Measurements from ENCODE around the gene UXT. TPM values are rescaled to one million over a fixed set of nuclear protein-coding genes. Genes with fewer than 3 reads are reported as not detected.
A peak's percentile ranks its signal among the peaks of the same experiment; 100 is the strongest.
"Not testable (repeated sequence)": the region's sequence is repeated elsewhere in the genome, so short reads cannot be mapped to it uniquely, and the experiment has no call there.

The UXT gene
- total RNA-seq = 100 to 1,000 TPM; 127 to 156 TPM

DNA sequence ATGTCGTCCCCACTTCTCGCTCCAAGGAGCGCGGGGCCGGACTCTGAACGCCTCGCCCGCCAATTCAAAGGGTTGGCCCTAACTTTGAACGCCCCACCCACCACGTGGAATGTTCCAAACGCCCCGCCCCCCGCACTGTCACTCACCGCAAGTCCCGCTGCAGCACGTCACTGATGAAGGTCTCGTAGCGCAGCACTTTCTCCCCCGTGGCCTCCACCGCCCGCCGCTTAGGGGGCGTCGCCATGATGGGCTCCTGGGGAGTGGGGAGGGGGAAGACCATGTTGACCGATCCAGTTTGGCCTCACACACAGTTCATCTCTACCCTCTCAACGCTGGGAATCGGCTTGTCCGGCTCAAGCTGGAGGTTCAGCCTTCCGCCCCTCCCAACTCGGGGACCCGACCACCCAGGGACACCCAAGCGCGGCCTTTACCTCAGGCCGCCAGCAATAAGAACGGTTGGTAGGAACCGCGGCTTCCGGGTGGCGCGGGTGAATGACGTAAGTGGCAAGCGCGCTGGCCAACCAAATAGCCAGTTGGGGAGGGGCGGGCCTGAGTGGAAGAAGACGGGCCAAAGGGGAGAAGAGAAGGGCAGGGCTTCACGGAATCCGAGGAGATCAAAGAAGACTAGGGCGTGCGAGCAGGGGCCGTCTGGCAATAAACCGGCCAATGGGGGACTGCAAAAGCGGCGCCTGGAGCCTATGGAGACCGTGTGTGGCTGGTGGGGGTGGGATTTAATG, at the start of gene UXT:
Gene UXT, minus strand, starts transcription at position 497 of the 737 bp plus-strand sequence. Its CDS starts 253 bp downstream, at position 244.
- Mint-ChIP-seq H3K27ac (peak within 1 kb of the TSS; percentile 97), H3K4me1 (peaks cover 7% of the 10 kb centered on the region), H3K27me3 (no peaks in the 10 kb centered on the region), H3K4me3 (peak within 1 kb of the TSS; percentile 91), H3K9me3 (peaks cover 4% of the 10 kb centered on the region), H3K36me3 (ENCODE audit: low read depth) (peaks cover 55% of the 10 kb centered on the region)
- peak; percentile 86 for ATAC-seq (replicated peaks)

GRCh38 chrX:47707031-47707780, 48.2 kb upstream of the UXT start:
- H3K9me3 Mint-ChIP-seq = no peaks in the 10 kb centered on the region
- ATAC-seq (replicated peaks) = no peak
- peaks cover 5% of the 10 kb centered on the region for H3K4me1 Mint-ChIP-seq
- H3K4me3 Mint-ChIP-seq = no peak overlapping the region
- H3K27ac Mint-ChIP-seq = no peak overlapping the region
- H3K27me3 Mint-ChIP-seq = peaks cover 11% of the 10 kb centered on the region
- no peaks in the 10 kb centered on the region for H3K36me3 Mint-ChIP-seq (ENCODE audit: low read depth)

- Mint-ChIP-seq H3K36me3 (ENCODE audit: low read depth) (no peaks in the 10 kb centered on the region), H3K9me3 (no peaks in the 10 kb centered on the region), H3K4me1 (peaks cover 5% of the 10 kb centered on the region), H3K27me3 (peaks cover 11% of the 10 kb centered on the region), H3K4me3 (no peak overlapping the region), H3K27ac (no peak overlapping the region)
- no peak for ATAC-seq (replicated peaks)
Observed at GRCh38 chrX:47706575-47706974, 47.6 kb upstream of the UXT start.

DNA sequence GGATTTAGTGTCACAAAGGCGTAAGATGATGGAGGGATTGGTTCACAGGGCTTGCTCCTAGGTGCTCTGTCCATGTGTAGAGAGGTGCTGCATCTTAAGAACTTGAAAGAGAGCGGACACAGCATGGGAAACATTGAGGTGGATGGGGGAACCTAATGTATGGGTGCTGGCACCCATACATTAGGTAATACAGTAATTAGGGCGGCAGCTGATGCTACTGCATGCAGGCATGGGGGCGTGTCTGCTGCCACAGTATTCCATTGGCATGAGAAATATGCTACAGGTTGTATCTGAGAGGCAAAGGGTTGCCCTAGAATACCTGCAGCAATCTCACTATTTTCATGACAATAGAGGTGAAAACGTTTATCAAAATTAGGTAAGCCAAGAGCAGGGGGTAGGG, 45.8 kb upstream of the UXT start:
- H3K9me3 Mint-ChIP-seq = no peaks in the 10 kb centered on the region
- H3K4me3 Mint-ChIP-seq = no peak overlapping the region
- H3K27ac Mint-ChIP-seq = no peak overlapping the region
- H3K27me3 Mint-ChIP-seq = peaks cover 11% of the 10 kb centered on the region
- no peaks in the 10 kb centered on the region for H3K36me3 Mint-ChIP-seq (ENCODE audit: low read depth)
- peaks cover 5% of the 10 kb centered on the region for H3K4me1 Mint-ChIP-seq
- ATAC-seq (replicated peaks) = no peak

DNA sequence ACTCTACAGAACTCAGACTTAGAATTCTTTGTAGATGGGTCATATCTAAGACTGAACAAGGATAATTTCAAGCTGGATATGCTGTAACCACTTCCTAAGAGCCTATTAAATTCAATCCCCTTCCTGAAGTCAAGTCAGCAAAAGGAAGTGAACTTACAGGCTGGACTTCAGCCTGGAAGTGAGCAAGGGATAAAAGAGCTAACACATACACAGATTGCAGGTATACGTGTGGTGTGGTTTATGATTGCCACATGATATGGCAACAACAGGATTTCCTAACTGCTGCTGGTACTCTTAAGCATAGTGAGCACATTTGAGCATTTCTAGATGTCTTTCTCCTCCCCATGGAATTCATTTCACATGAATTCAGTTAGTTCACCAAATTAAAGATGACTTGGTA, 38.2 kb upstream of the UXT start:
- no peaks in the 10 kb centered on the region for H3K36me3 Mint-ChIP-seq (ENCODE audit: low read depth)
- H3K4me3 Mint-ChIP-seq = no peak overlapping the region
- H3K27ac Mint-ChIP-seq = no peak overlapping the region
- H3K27me3 Mint-ChIP-seq = no peaks in the 10 kb centered on the region
- no peaks in the 10 kb centered on the region for H3K9me3 Mint-ChIP-seq
- ATAC-seq (replicated peaks) = no peak
- H3K4me1 Mint-ChIP-seq = no peaks in the 10 kb centered on the region

DNA sequence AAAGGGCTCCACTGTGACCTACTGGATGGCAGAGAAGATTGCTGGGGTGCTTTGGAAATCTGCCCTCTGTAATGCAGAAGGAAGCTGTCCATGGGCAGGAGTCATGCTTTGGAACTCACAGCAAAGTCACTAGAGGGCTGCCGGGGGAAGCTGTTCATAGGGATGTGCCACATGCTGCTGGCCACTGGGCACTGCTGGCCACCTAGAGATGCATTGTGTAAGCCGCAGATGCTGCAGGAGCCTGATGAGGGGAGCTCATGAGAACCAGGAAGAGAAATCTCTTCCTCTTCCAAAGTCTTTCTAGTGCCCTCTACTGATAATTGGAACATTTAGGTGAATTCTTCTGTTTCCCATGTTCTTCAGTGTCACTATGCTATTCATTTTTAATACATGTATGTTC, 31.2 kb upstream of the UXT start:
- Mint-ChIP-seq H3K4me3 (no peak overlapping the region), H3K36me3 (ENCODE audit: low read depth) (no peaks in the 10 kb centered on the region), H3K9me3 (no peaks in the 10 kb centered on the region), H3K27me3 (peaks cover 5% of the 10 kb centered on the region), H3K4me1 (no peaks in the 10 kb centered on the region), H3K27ac (no peak overlapping the region)
- ATAC-seq (replicated peaks) = no peak

DNA sequence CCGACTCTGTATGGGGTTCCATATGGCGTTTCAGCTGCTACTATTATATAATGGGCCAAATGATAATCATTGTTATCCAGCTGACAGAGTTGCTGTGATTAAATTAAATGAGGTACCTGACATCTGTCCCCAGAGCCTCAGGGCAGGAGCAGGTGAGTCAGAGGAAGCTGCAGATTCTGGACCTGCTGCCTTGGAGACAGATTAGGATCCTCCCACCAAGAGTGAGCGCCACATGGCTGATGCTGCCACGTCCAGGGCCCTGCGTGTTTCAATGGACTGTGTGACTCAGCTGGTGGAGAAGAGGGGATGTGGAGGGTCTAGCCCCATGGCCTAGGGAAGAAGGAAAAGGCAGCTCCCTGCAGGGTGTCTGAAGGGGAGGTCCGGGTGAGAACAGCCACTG, 28.3 kb upstream of the UXT start:
- Mint-ChIP-seq H3K4me1 (no peaks in the 10 kb centered on the region), H3K27me3 (peaks cover 11% of the 10 kb centered on the region), H3K36me3 (ENCODE audit: low read depth) (no peaks in the 10 kb centered on the region), H3K27ac (no peak overlapping the region), H3K4me3 (no peak overlapping the region), H3K9me3 (no peaks in the 10 kb centered on the region)
- ATAC-seq (replicated peaks) = no peak

GRCh38 chrX:47683829-47684205, 24.8 kb upstream of the UXT start:
- Mint-ChIP-seq H3K27ac (no peak overlapping the region), H3K4me1 (no peaks in the 10 kb centered on the region), H3K4me3 (no peak overlapping the region), H3K36me3 (ENCODE audit: low read depth) (no peaks in the 10 kb centered on the region), H3K27me3 (peaks cover 12% of the 10 kb centered on the region), H3K9me3 (no peaks in the 10 kb centered on the region)
- no peak for ATAC-seq (replicated peaks)

DNA sequence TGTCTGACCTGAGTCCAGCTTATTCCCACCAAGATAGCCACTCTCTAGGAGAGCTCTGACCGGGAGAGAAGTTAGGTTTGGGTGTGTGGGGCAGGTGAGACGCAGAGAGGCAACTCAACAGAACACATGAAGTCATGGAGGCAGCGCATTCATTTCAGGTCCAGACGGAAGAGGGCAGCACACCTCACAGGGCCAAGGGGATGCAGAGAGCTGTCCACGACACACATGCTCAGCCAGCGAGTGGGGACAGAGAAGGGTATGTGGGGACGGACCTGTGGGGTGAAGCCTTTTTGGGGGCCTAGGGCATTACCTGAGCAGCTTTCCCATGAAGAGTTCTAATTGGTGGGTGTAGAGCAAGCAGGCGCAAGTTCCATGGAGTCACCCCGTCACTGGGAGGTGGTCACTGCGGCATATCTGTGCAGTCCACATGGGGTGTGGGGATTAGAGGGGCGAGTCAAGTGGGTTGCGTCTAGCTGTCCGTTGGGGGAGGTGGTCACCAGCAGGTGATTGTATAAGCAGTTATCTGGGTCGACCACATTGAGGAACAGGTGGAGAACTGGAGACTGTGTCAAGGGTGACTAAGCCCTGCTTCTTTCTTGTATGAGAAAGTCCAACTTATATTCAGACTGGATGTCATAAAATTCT, 24.3 kb upstream of the UXT start:
- H3K36me3 Mint-ChIP-seq (ENCODE audit: low read depth) = no peaks in the 10 kb centered on the region
- no peaks in the 10 kb centered on the region for H3K9me3 Mint-ChIP-seq
- no peaks in the 10 kb centered on the region for H3K4me1 Mint-ChIP-seq
- no peak overlapping the region for H3K27ac Mint-ChIP-seq
- no peak overlapping the region for H3K4me3 Mint-ChIP-seq
- peaks cover 12% of the 10 kb centered on the region for H3K27me3 Mint-ChIP-seq
- ATAC-seq (replicated peaks) = no peak

- not testable (repeated sequence) for H3K27me3 Mint-ChIP-seq; H3K27ac Mint-ChIP-seq; ATAC-seq (replicated peaks); H3K4me3 Mint-ChIP-seq; H3K4me1 Mint-ChIP-seq; H3K9me3 Mint-ChIP-seq; H3K36me3 Mint-ChIP-seq (ENCODE audit: low read depth)
Observed at GRCh38 chrX:47675959-47676859, 17.2 kb upstream of the UXT start.

GRCh38 chrX:47674776-47675175, 15.8 kb upstream of the UXT start:
- H3K4me1 Mint-ChIP-seq = no peaks in the 10 kb centered on the region
- no peak for ATAC-seq (replicated peaks)
- H3K27ac Mint-ChIP-seq = no peak overlapping the region
- H3K36me3 Mint-ChIP-seq (ENCODE audit: low read depth) = no peaks in the 10 kb centered on the region
- no peaks in the 10 kb centered on the region for H3K9me3 Mint-ChIP-seq
- H3K4me3 Mint-ChIP-seq = no peak overlapping the region
- H3K27me3 Mint-ChIP-seq = peaks cover 4% of the 10 kb centered on the region

GRCh38 chrX:47665797-47666196, 6.8 kb upstream of the UXT start:
- not testable (repeated sequence) for H3K4me3 Mint-ChIP-seq; H3K36me3 Mint-ChIP-seq (ENCODE audit: low read depth); H3K27me3 Mint-ChIP-seq; H3K9me3 Mint-ChIP-seq; ATAC-seq (replicated peaks); H3K27ac Mint-ChIP-seq
- peaks cover 13% of the 10 kb centered on the region for H3K4me1 Mint-ChIP-seq

DNA sequence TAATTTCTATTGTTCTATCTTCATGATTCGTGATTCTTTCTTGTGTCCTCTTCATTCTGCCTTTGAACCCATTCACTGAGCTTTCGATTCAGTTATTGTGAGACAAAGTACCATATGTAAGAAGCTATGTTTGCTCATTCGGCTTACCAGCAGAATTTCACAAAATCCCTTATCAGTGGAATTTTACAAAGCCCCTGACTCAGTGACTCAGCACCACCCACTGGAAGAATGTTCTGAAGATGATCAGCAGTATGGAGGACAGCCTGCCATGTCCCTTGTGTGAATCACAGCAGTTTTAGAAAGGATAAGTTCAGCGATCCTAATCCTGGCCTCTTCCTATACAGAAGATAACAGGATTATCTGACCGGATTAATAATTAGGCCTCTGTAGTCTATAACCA, 5.8 kb upstream of the UXT start:
- Mint-ChIP-seq H3K9me3 (no peaks in the 10 kb centered on the region), H3K36me3 (ENCODE audit: low read depth) (no peaks in the 10 kb centered on the region), H3K4me3 (peak overlapping the region; percentile 21), H3K27ac (peak overlapping the region; percentile 53), H3K4me1 (peaks cover 13% of the 10 kb centered on the region), H3K27me3 (no peaks in the 10 kb centered on the region)
- ATAC-seq (replicated peaks) = no peak

- no peaks in the 10 kb centered on the region for H3K27me3 Mint-ChIP-seq
- peaks cover 22% of the 10 kb centered on the region for H3K36me3 Mint-ChIP-seq (ENCODE audit: low read depth)
- peaks cover 13% of the 10 kb centered on the region for H3K4me1 Mint-ChIP-seq
- peak overlapping the region; percentile 90 for H3K27ac Mint-ChIP-seq
- peaks cover 4% of the 10 kb centered on the region for H3K9me3 Mint-ChIP-seq
- peak overlapping the region; percentile 74 for H3K4me3 Mint-ChIP-seq
- peak; percentile 53 for ATAC-seq (replicated peaks)
Observed at GRCh38 chrX:47662144-47662657, 3.2 kb upstream of the UXT start.

Measured in activated T-helper 17 cell treated with anti-CD3 and anti-CD28 coated beads, Interleukin-2, amount 50 U/mL, for 72 hours (primary cell).